ENCODE results near the gene DNMT3L.
A peak's percentile ranks its signal among the peaks of the same experiment; 100 is the strongest.
"Not testable (repeated sequence)": the region's sequence is repeated elsewhere in the genome, so short reads cannot be mapped to it uniquely, and the experiment has no call there.

DNMT3L gene

DNA sequence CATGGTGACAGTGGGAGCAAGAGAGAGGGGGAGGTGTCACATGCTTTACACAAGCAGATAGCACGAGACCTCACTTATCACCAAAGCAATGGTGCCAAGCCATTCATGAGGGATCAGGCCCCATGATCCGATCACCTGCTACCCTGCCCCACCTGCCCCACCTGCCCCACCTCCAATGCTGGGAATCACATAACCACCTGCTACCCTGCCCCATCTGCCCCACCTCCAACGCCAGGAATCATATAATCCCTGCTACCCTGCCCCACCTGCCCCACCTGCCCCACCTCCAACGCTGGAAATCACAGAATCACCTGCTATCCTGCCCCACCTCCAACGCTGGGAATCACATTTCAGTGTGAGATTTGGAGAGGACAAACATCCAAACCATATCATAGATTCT, 13.3 kb upstream of the DNMT3L start:
- DNase-seq: no peak

DNA sequence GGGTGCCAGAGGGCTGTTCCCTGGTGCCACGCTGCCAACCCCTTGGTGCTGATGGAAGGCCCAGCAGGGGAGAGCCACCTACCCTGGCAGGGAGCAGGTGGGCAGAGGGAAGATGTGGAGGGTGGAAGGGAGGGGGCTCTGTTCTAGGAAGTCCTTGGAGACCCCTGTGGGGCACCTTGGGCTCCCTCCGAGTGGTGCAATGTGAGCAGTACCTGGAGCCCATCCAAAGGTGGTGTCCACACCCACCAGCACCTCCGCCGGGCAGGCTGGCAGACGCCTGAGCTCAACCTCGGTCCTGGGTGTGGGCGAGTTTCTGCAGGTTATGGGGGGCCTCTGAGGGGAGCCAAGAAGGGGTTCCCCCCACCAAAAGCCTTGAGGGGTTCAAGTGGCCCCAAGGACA, 11.3 kb upstream of the DNMT3L start:
- no peak for DNase-seq

DNA sequence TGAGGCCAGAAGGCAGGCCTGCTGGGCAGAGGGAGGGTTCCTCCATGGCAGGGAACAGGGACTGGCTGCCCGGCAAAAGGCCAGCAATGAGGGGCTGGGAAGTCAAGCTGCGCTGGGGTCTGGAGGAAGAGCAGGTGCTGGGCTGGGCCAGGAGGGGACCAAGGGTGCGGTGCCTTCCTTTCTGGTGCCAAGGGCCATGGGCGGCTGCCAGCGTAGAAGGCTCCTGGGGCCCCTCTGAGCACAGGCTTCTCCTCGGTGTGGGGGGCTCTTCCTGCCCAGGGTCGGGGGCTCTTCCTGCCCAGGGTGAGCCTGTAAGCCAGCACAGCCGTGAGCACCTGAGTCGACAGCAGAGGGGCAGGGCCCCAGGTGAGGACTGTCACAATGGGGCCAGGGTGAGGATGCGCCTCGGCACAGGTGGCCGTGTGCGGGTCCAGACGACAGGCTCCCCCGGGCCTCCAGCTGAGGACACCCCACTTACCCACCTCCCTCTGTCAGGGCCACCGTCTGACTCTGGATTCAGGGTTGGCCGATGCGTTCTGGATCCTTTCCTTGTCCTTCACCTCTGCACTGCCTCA, 10.7 kb upstream of the DNMT3L start:
- DNase-seq: no peak

DNA sequence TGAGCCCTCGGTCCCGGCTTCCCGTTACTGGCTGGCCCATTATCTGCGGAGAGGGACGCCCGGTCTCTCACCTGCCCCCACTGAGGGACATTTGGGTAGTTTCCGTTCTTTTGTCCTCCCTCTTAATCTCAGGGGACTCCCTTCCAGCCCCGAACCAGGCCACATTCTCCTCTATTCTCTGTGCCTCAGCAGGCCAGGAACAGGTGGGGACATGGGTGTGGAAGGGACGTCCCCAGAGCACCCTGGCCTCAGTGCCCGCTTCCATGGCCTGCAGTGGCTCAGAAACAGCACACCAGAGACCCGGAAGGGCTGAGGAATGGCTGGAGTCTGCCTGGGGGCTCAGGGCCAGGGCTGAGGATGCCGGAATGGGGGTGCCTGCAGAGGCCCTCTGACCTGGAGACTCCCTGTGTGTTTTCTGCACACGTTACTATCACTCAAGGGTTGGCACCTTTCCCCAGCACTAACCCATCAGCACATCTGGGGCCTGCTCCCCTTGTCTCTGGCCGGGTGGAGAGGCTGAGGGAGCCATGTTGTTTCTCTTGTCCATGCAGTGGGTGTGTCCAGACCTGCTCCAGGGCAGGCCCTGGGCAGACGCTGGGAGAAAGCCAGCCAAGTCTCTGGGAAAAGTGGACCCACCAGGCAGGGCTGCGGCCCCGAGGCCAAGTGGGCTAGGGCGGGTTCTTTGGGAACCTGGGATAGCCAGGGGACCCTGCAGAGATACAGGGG, 10.0 kb upstream of the DNMT3L start:
- DNase-seq: no peak

DNA sequence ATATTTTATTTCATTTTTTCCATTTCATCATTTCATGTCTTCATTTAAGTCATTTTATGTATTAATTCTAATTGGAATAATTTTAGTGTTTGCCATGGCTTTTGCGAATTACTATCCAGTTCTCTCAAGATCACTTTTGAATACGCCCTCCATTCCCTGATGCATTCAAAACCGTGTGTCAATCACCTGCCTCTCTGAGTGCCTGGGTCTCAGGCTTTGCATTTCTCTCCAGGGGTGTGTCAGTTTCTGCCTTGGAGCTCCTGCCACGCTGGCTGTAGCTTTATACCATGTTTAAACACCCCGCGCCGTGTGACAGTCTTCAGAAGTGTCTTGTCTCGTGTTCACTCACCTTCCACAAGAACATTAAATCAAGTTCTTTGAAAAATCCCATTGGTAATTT, 7.4 kb upstream of the DNMT3L start:
- DNase-seq: no peak

DNA sequence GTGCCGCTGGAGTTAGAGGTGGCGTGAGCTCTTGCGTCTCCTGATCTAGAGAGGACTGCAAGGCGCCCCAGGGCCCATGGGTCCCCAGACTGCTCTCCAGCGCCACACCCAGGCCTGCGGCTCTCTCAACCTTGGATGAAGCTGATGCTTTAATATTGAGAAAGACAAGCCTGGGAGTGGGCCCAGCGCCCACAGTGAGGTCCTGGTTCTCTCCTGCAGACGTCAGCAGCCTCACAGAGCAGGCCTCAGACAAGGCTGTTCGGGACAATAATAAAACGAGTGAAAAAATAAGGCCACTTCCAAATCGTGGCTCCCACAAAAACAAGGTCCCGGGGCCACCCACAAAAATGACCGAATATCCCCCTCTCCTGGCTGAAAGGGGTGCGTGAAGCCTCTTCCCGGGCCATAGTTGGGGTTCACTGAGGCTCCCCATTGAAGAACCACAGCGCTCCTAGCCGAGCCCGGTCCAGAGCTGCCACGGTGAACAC, 6.0 kb upstream of the DNMT3L start:
- peak; percentile 2 for DNase-seq

DNA sequence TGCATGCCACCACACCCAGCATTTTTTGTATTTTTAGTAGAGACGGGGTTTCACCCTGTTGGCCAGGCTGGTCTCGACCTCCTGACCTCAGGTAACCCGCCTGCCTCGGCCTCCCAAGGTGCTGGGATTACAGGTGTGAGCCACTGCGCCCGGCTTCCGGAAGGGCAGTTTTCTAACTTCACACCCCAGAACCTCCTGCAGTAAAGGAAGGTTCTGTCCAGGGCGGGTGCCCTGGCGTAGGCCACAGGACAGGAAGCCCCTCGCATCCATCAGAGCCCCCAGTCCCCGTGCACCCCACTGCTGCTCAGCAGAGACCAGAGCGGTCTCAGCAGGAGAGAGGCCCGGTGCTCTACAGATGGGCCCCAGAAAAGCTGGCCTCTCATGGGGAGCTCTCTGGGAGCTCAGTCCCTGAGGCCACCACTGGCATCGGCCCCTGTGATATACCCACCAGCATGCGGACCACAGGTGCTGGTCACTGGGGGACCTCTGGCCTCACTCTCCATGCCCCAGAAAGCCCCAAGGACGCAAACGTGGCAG, 4.1 kb upstream of the DNMT3L start:
- DNase-seq: no peak

DNA sequence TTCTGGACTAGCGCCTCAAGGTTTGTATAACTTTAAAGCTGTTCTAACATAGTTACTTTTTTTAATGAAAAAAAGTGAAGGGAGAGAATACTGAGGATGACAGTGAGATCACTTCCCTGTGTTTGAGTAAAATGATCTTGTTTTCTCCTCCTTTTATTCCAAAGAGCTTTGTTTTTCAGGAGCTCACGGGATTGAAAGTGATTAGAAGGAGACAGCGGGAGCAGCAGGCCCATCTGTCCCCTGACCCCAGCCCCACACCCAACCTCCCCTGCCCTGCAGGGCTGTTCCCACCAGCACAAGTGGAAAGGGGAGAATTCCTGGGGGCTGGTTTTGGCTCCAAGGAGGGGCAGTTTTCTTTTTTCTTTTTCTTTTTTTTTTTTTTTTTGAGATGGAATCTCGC, 2.1 kb upstream of the DNMT3L start:
- no peak for DNase-seq

DNA sequence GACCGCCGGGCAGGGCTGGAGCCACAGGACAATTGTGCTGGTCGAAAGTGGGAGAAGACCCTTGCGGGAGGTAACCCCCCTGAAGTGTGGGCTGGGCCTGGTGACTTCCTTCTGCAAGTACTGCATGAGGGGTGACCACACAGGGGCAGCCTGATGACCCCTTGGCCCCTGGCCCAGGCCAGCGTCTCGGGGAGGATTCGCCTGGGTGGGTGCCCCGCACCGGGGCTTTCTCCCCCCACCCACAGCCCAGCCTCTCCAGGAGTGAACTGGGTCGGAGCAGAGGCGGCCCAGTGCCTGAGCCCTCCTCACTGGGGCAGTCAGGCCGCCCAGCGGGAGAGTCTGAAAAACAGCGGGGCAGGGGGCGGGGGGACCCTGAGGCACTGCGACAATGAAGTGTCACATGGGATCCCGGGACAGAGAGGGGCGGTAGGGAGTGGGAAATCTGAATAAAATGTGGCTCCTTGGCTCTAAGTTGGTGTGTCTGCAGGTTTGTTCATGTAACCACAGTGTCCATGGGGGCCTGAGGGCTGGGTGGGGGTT, 1.6 kb upstream of the DNMT3L start:
- DNase-seq: no peak

DNA sequence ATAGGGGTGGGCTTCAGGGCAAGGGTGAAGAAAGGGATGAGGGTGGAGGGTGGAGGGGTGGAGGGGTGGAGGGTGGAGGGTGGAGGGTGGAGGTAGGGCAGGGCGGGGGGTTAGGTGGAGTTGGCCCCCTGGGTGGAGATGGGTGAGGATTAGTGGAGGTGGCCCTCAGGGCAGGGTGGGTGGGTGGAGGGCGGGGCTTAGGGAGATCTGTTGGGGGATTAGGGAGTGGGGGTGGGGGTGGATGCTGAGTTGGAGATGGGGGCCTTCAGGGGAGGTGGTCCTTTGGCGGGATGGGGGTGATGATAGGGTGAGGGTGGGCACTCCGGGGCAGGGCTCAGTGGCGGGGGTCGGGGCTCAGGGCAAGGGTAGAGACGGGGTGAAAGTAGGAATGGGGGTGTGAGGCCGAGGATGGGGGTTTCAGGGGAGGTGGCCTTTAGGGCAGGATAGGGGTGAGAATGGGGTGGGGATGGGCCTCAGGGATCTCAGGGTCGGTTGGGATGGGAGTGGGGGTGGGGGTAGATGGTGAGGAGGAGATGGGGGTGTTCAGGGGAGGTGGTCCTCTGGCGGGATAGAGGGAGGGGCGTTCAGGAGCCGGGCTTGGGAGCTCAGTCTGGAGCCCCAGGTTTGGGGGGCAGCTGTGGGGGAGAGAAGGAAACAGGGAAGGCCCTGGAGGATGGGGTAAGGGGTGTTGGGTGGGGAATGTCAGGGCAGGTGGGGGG, 800 bp upstream of the DNMT3L start:
- DNase-seq: no peak

DNA sequence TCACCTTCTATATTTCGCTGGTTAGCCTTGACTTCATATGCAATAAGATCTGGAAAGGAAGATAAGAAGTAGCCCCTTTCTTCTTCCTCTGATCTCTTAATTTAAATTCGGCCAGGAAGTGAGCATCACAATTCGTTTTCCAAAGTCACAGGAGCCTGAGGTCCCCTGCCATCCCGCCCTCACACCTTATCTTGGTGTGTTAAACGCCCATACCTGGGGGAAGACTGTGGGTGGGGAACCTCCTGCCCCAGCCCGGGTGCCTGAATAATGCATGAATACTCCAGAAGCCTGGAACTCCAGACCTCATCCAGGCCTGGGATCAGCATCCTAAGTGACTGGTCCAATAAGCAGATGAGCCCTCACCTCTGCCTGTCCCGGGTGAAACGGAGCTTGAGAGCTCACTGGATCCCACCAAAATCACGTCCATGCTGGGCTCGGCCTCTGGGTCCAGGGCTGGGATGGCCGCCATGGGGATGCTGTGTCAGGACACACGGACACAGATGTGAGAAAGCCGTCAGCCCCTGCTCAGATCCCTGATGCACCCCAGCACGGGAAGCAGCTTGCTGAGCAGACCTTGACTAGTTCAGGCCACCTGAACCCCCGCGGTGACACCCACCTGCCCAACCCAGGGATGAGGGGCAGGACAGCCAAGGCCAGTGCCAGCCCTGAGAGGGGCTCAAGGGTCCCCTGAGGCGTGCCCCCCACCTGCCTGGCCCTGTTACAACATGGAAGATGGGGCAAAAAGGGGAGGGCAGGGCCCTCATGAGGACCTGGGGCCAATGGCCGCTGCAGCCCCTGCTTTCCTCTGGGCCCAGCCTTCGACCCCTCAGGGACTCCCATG, 686 bp downstream of the DNMT3L start:
- DNase-seq: no peak

DNA sequence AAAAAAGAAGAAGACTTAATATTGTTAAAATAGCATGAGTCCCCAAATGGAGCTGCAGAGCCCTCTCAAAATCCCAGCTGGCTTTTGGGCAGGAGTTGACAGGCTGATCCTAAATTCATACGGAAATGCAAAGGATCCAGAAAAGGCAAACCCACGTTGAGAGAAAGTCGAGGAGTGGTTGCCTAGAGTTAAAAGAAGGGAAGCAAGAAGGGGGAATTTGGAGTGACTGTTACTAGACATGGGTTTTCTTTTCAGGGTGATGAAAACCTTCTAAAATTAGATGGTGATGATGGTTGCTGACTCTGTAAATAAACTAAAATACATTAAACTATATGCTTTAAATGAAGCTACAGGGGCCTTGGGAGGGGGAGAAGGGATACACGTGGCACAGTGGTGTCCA, 1.6 kb downstream of the DNMT3L start:
- no peak for DNase-seq

DNA sequence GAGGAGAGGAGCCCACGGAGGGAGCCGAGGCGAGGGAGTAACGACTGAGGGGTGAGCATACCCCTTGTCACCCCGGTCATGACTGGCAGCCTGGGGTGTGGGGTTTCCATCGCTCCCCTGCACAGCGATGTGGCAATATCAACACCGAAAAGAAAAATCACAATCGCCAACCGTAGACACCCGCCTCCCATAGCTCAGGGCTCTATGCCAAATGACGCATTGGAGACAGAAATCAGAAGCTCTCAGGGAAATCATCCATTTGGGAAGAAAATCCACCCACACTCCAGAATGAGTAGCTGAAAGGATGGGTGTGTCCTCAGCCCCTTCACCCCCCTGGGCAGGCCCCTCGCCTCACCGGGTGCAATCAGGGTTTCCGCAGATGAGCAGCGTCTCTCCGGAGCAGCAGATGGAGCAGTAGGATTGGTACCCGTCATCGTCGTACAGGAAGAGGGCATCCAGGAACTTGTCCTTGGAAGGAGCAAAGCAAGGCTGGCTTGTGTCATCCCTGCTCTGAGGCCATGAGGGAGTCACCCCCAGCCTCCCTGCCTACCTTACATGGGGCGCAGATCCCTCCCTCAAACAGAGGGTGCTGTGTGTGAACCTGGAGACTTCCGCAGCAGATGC, 2.5 kb downstream of the DNMT3L start:
- DNase-seq: no peak

DNA sequence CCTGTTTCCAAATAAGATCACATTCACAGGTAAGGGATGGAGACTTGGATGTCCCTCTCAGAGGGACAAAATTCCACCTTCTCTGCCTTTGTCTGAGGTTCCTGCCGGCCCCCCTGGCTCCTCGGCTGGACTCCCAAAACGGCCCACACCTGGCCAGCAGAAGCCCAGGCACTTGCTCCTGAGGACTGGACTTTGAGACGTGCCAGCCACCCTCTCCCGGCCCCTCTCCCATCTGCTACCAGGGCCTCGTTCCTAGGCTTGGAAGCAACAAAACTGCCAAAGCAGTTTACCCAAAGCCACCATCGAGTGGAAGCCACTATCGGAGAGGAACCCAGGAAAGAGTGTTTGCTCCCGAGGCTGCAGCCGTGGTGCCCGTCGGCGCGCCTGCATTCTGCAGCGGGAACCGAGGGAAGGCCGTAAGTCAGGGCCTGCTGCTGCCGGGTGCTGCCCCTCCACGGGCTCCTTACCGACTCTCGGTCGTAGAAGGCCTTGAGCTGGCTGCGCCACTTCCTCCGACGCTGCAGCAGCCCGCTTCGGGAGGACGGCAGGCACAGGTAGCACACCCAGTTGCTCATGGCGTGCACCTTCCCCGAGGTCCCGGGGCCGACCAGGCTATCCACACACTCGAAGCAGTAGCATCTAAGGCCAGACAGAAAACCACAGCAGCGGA, 3.5 kb downstream of the DNMT3L start:
- no peak for DNase-seq

DNA sequence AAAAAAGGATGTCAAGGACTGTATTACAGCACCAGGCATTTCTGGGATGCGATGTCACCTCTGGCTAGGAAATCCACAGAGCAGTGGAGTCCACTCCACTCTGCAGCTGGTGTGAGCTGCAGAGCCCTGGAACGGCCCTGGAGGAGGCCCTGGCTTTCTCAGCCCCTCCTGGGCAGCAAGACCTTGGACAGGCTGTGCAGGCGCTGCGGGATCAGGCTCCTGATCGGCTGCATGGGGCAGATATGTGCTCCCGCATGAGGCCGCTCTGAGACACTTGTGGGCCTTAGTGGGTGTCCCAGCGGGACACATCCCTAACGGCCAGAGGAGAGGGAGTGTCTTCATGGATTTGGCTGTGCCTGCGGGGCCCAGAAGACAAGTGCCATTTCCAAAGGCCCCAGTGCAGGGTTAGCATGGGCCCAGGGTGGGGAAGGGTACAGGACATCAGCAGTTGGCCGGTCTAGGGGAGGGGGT, 6.2 kb downstream of the DNMT3L start:
- DNase-seq: no peak

DNA sequence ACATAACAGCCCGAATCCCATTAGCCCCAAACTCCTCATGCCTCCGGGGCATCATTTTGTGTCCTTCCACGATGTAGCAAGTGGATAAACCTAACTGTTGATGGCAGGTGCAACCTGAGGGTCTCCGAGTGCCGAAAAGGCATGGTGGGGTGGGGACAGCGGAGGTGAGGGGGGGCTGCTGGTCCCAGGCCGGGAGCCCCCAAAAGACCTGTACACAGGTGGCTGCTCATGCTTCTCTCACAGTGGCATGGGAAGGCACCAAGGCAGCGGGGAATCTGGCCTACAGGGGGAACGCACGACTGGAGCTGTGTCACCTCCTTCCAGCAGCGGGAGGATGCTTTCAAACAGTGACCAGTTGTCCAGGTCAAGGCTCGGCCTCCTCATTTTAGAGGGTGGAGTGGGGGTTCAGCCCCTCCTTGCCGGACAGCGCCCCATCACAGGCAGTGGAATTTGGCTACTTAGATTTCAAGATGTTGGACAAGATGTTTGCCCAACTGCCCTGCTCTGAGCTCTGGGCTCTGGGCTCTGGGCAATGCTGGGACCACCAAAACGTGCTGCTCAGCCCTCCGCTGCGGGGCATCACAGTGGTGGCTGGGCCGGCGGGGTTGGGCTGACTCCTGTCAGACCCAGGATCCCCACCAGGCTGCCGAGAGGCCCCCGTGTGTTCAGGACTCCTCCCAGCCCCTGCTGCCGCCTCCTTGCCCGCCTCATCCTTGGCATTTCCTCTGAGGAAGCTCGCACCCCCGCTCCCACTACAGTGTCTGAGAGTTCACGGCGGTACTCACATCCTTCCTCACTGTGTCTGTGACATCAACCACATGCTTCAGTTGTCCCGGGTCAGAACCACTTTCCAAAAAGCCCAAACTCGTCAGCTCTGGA, 7.6 kb downstream of the DNMT3L start:
- no peak for DNase-seq

DNA sequence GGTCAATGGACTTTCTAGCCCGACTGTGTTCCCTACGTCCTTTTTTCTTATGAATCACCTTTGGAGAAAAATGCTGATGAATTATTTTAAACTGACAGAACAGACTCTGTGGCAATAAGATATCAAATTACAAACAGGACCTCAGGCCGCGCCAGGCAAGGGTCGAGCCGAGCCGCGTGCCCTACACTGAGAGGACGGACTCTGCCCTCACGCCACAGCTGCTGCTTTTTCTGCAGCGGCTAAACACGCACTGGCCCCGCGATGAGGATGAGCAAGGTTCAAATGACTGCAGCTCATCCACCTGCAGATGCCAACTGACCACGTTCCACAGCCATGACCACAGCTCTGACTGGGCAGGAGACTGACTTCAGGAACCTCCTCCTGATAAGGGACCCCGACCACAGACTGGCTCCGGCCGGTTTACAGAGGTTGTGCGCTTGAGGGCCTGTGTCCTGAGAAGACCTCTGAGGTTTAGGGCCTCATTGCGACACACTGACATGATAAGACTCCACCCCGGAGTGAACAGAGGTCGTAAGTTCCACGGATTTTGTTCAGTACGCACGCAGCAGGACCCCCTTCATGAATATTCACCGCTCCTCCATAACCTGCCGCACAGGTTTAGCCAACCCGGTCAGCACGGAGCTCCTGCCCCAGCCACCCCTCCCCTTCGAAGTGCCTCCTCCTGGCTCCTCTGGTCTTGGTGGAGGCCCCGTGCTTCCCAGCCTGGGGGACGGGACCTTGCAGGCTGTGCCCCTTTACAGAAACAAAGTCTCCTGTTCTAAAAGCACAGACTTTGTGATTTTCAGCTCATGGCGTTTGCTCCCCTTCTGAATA, 12.3 kb downstream of the DNMT3L start:
- not testable (repeated sequence) for DNase-seq

DNA sequence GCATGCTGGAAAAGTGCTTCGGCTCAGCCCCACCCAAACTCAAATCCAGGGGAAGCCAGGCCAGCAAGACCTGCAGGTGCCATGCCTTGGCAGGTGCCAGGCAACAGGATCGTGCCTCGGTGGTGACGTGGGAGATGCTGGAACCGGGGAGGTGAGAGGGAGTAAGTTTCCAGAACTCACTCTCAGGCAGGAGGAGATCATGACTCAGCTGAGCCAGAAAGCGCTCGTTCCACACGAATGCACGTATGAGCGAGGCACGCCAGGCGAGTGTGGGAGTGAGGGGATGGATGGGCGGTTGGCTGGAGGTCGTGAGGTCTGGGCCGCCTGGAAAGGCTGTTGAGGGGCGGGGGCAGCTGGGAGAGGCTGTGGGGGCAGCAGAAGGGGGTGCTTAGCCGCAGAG, 13.8 kb downstream of the DNMT3L start:
- not testable (repeated sequence) for DNase-seq

DNA sequence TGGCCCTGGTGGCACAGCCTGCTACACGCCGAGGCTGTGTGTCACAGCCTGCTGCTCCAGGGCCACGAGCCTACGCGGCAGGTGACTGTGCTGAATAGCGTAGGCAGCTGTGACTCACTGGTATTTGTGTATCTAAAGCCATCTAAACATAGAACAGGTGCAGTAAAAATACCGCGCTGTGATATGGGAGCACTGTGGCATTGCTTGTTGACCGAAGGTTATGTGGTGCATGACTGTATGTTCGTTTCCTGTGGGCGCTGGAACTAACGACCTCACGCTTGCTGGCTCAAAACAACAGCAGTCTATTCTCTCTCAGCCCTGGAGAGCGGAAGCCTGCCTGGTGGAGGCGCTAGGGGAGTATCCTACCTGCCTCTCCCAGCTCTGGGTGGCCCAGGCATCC, 17.7 kb downstream of the DNMT3L start:
- not testable (repeated sequence) for DNase-seq
